ENCODE measurements around the gene NANS. TPM values are rescaled to one million over a fixed set of nuclear protein-coding genes. Genes with fewer than 3 reads are reported as not detected.

The NANS gene
- total RNA-seq: 10 to 100 TPM; 51.7 to 54.6 TPM

GRCh38 chr9:98056269-98057137 is at the start of gene NANS:
Gene NANS (plus strand): TSS chr9:98056732. CDS start chr9:98056809, 77 bp downstream.

GRCh38 chr9:98118640-98119601 is 62.4 kb downstream of the NANS start, which contains the start of gene TRIM14:
Gene TRIM14 (minus strand): TSS chr9:98119222. CDS start chr9:98119188, 34 bp downstream.

Other genes starting within 250 kb of the NANS start
- gene FOXE1, start 203.5 kb upstream of the NANS start, total RNA-seq: under 1 TPM in 1 of 2 experiments, not detected in 1; 0.10 TPM
- 10 to 100 TPM; 29.2 to 30.2 TPM for gene TRMO, start 134.2 kb upstream of the NANS start, total RNA-seq
- gene HEMGN, start 118.6 kb upstream of the NANS start, total RNA-seq: 1 to 10 TPM; 2.0 to 2.3 TPM
- gene ANP32B, start 73.4 kb upstream of the NANS start, total RNA-seq: 100 to 1,000 TPM; 337 to 342 TPM
- gene TRIM14, start 62.5 kb downstream of the NANS start, total RNA-seq: 10 to 100 TPM; 86.2 to 90.0 TPM
- 1 to 10 TPM; 8.0 to 8.6 TPM for gene CORO2A, start 135.9 kb downstream of the NANS start, total RNA-seq
- gene TBC1D2, start 198.9 kb downstream of the NANS start, total RNA-seq: 1 to 10 TPM; 8.5 to 9.2 TPM

All from activated naive CD4-positive, alpha-beta T cell treated with anti-CD3 and anti-CD28 coated beads, Interleukin-2, amount 10 ng/mL, durations not matched to agents 5 hours and 36 hours (primary cell).